ENCODE measurements around the gene SFXN5.

The SFXN5 gene

DNA sequence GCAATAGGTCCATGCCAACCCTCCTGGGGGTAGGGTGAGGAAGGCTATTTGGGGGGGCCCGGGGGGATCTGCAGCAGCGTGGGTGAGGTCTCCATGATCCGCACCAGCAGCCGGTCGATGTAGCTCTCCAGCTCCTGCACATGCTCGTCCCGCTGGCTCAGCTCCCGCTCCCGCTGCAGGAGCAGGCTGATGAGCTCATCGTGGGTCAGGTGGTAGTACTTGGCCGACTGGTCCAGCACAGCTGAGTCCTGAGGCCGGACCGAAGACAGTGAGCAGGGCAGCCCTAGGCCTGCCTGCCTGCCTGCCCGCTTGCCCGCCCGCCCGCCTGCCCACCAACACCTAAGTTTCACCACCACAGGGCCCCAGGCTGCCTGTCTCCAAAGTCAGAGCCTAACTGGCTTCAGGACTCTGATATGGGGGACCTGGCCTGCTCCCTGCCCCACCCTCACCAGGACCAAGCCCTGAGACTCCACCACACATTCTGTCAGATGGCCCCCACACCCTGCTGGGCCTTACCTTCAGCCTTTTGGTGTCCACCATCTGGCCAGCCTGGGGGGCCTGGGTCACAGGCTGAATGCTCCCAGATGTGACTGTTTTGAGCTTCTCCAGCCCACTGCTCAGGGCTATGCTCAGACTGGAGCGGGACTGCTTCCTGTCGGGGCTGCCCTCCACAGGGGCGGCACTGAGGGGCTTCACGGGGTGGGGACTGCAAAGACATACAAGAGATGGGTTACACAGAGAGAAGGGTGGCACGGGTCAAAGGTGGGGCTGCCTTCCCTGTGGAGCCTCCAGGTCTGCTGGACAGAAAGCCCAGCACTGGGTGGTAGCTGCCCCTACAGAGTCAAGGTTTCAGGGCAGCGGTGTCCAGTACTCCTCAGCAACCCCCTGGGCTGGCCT lies 4.2 kb upstream of the SFXN5 start:
- Histone ChIP-seq H3K9me3 (ENCODE audit: low read length) (no peaks in the 10 kb centered on the region), H3K9me2 (ENCODE audit: low read depth, low read length) (no peaks in the 10 kb centered on the region), H2AFZ (ENCODE audit: low read length) (no peak overlapping the region), H3F3A (ENCODE audit: insufficient read depth, low read length) (no peaks in the 10 kb centered on the region), H3K27ac (ENCODE audit: low read depth, low read length, poor library complexity, severe bottlenecking) (no peak overlapping the region), H3K79me2 (ENCODE audit: insufficient read depth, low read length) (no peaks in the 10 kb centered on the region), H3K27me3 (ENCODE audit: insufficient read depth, low read length) (no peaks in the 10 kb centered on the region; the same call in 1 of the 2 replicates), H3K4me2 (ENCODE audit: low read length) (no peak overlapping the region), H4K20me1 (ENCODE audit: insufficient read depth, low read length) (no peaks in the 10 kb centered on the region), H3K9ac (ENCODE audit: low read length) (no peak overlapping the region), H3K4me1 (ENCODE audit: insufficient read depth, low read length, severe bottlenecking) (peaks cover 6% of the 10 kb centered on the region), H3K4me3 (ENCODE audit: low read depth, low read length, poor library complexity, severe bottlenecking) (no peak overlapping the region), H3K36me3 (ENCODE audit: insufficient read depth, low read length) (no peaks in the 10 kb centered on the region)
- TF ChIP-seq EZH2 (IDR thresholded peaks at IDR 0.05; ENCODE audit: borderline replicate concordance, low read length): no peak
- TF ChIP-seq, protein P1, sequence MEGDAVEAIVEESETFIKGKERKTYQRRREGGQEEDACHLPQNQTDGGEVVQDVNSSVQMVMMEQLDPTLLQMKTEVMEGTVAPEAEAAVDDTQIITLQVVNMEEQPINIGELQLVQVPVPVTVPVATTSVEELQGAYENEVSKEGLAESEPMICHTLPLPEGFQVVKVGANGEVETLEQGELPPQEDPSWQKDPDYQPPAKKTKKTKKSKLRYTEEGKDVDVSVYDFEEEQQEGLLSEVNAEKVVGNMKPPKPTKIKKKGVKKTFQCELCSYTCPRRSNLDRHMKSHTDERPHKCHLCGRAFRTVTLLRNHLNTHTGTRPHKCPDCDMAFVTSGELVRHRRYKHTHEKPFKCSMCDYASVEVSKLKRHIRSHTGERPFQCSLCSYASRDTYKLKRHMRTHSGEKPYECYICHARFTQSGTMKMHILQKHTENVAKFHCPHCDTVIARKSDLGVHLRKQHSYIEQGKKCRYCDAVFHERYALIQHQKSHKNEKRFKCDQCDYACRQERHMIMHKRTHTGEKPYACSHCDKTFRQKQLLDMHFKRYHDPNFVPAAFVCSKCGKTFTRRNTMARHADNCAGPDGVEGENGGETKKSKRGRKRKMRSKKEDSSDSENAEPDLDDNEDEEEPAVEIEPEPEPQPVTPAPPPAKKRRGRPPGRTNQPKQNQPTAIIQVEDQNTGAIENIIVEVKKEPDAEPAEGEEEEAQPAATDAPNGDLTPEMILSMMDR (IDR thresholded peaks at IDR 0.05; ENCODE audit: low read length): no peak

DNA sequence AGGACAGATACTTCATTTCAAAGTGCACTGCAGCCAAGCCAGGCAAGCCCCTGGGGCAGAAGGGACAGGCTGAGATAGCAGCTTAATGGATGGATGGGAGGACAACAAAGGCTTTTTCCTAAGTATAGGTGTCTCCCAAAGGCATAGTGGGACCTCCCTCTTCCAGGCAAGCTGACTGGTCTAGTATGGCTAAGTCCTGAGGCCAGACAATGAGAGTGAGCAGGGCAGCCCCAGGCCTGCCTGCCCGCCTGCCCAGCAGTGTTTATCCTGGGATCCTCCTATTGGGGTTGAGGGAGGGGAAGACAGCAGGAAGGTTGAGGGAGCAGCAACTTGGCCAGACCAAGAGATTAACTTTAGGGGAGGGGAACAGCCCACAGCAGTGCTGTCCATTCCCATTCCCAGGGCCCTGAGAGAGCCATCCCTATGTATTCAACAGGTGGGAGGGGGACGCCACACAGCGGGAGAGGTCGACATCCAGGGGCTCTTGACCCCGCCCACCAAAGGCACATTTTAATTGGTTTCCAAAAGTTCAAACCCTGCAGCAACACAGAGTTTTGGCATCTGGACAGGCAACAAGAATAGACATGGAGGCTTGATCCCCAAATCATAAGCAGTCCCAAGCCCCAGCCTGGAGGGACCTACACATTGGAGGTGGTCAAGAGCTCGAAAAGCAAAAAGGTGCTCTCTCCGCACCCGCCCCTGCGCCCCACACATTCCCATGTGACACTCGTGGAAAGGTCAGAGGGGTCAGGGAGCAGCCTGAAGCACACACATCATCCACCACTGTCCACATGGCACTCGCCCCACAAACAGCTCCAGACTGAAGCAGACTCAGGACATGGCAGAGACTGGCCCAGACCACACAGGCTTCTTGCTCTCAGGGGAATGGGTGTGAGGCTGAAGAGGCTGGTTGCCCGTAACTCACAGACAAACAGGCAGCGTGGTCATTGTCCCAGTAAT lies 2.9 kb upstream of the SFXN5 start:
- Histone ChIP-seq H3K79me2 (ENCODE audit: insufficient read depth, low read length) (no peaks in the 10 kb centered on the region), H3K9ac (ENCODE audit: low read length) (no peak overlapping the region), H3K4me3 (ENCODE audit: low read depth, low read length, poor library complexity, severe bottlenecking) (no peak overlapping the region), H3K4me1 (ENCODE audit: insufficient read depth, low read length, severe bottlenecking) (peaks cover 18% of the 10 kb centered on the region), H2AFZ (ENCODE audit: low read length) (no peak overlapping the region), H4K20me1 (ENCODE audit: insufficient read depth, low read length) (no peaks in the 10 kb centered on the region), H3K36me3 (ENCODE audit: insufficient read depth, low read length) (no peaks in the 10 kb centered on the region), H3K4me2 (ENCODE audit: low read length) (no peak overlapping the region), H3K27ac (ENCODE audit: low read depth, low read length, poor library complexity, severe bottlenecking) (no peak overlapping the region), H3K9me3 (ENCODE audit: low read length) (no peaks in the 10 kb centered on the region), H3K27me3 (ENCODE audit: insufficient read depth, low read length) (no peaks in the 10 kb centered on the region; the same call in 1 of the 2 replicates), H3K9me2 (ENCODE audit: low read depth, low read length) (no peaks in the 10 kb centered on the region), H3F3A (ENCODE audit: insufficient read depth, low read length) (no peaks in the 10 kb centered on the region)
- TF ChIP-seq, protein P1 (IDR thresholded peaks at IDR 0.05; ENCODE audit: low read length): no peak
- no peak for TF ChIP-seq EZH2 (IDR thresholded peaks at IDR 0.05; ENCODE audit: borderline replicate concordance, low read length)

GRCh38 chr2:73072416-73072815 lies 904 bp upstream of the SFXN5 start:
- peak overlapping the region; percentile 86 for H2AFZ ChIP-seq (ENCODE audit: low read length)

More at GRCh38 chr2:73072416-73072815, 904 bp upstream of the SFXN5 start:
- H3K79me2 ChIP-seq (ENCODE audit: insufficient read depth, low read length): no peaks in the 10 kb centered on the region
- peak overlapping the region; percentile 97 for H3K4me2 ChIP-seq (ENCODE audit: low read length)
- no peaks in the 10 kb centered on the region for H4K20me1 ChIP-seq (ENCODE audit: insufficient read depth, low read length)
- H3K4me1 ChIP-seq (ENCODE audit: insufficient read depth, low read length, severe bottlenecking): peaks cover 21% of the 10 kb centered on the region
- no peak overlapping the region for H3K27ac ChIP-seq (ENCODE audit: low read depth, low read length, poor library complexity, severe bottlenecking)
- no peaks in the 10 kb centered on the region; the same call in 1 of the 2 replicates for H3K27me3 ChIP-seq (ENCODE audit: insufficient read depth, low read length)
- TF ChIP-seq, protein P1 (IDR thresholded peaks at IDR 0.05; ENCODE audit: low read length): no peak
- TF ChIP-seq EZH2 (IDR thresholded peaks at IDR 0.05; ENCODE audit: borderline replicate concordance, low read length): no peak
- H3K9me2 ChIP-seq (ENCODE audit: low read depth, low read length): no peaks in the 10 kb centered on the region
- H3K4me3 ChIP-seq (ENCODE audit: low read depth, low read length, poor library complexity, severe bottlenecking): peak overlapping the region; percentile 93
- H3K9me3 ChIP-seq (ENCODE audit: low read length): no peaks in the 10 kb centered on the region
- peak overlapping the region; percentile 81 for H3K9ac ChIP-seq (ENCODE audit: low read length)
- no peaks in the 10 kb centered on the region for H3K36me3 ChIP-seq (ENCODE audit: insufficient read depth, low read length)
- no peaks in the 10 kb centered on the region for H3F3A ChIP-seq (ENCODE audit: insufficient read depth, low read length)
